ENCODE measurements around the gene HTR3B. TPM values are rescaled to one million over a fixed set of nuclear protein-coding genes. Genes with fewer than 3 reads are reported as not detected.

Gene HTR3B
- total RNA-seq, 3 donors from 2014 or later, result not detected

DNA sequence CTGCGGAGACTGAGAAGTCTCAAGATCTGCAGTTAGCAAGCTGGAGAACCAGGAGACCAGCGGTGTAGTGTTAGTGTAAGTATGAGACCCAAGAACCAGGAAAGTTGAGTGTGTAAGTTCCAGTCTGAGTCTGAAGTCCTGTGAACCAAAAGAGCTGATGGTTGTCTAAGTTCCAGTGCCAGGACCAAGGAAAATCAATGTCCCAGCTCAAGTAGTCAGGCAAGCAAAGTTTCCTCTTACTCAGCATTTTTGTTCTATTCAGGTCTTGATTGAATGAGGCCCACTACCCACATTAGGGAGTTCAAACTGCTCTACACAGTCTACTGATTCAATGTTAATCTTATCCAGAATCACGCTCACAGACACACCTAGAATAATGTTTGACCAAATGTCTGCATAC lies 40.2 kb upstream of the HTR3B start:
- Histone ChIP-seq H3K9me3 (no peaks in the 10 kb centered on the region), H3K36me3 (ENCODE audit: low read depth) (no peaks in the 10 kb centered on the region), H3K4me1 (ENCODE audit: low read depth) (peaks cover 9% of the 10 kb centered on the region), H3K4me3 (no peak overlapping the region)
- TF ChIP-seq, protein P1, sequence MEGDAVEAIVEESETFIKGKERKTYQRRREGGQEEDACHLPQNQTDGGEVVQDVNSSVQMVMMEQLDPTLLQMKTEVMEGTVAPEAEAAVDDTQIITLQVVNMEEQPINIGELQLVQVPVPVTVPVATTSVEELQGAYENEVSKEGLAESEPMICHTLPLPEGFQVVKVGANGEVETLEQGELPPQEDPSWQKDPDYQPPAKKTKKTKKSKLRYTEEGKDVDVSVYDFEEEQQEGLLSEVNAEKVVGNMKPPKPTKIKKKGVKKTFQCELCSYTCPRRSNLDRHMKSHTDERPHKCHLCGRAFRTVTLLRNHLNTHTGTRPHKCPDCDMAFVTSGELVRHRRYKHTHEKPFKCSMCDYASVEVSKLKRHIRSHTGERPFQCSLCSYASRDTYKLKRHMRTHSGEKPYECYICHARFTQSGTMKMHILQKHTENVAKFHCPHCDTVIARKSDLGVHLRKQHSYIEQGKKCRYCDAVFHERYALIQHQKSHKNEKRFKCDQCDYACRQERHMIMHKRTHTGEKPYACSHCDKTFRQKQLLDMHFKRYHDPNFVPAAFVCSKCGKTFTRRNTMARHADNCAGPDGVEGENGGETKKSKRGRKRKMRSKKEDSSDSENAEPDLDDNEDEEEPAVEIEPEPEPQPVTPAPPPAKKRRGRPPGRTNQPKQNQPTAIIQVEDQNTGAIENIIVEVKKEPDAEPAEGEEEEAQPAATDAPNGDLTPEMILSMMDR (IDR thresholded peaks at IDR 0.05), result no peak
- ATAC-seq (no peak), DNase-seq (no peak)
- intact Hi-C loops (cut with DNase I, micrococcal nuclease), result no loop called here

DNA sequence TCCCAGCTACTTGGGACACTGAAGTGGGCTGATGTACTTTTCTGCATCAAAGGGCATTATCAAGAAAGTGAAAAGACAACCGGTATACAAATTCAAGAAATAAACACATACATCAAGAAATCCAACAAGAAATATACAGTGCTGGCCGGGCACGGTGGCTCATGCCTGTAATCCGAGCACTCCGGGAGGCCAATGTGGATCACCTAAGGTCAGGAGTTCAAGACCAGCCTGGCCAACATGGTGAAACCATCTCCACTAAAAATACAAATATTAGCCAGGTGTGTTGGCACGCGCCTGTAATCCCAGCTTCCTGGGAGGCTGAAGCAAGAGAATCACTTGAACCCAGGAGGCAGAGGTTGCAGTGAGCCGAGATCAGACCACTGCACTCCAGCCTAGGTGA lies 38.7 kb upstream of the HTR3B start:
- intact Hi-C loops (cut with DNase I, micrococcal nuclease), result no loop called here
- no peaks in the 10 kb centered on the region for H3K9me3 ChIP-seq

GRCh38 chr11:113867843-113868503 lies 36.6 kb upstream of the HTR3B start:
- peaks cover 11% of the 10 kb centered on the region for H3K4me1 ChIP-seq (ENCODE audit: low read depth)
- TF ChIP-seq, protein P1 (IDR thresholded peaks at IDR 0.05), result no peak
- no peaks in the 10 kb centered on the region for H3K9me3 ChIP-seq
- H3K4me3 ChIP-seq, result no peak overlapping the region
- no peak for DNase-seq
- no peak for ATAC-seq
- no peaks in the 10 kb centered on the region for H3K36me3 ChIP-seq (ENCODE audit: low read depth)
- intact Hi-C loops (cut with DNase I, micrococcal nuclease), result no loop called here

More for the DNA sequence above, 38.7 kb upstream of the HTR3B start:
- ATAC-seq, result no peak
- H3K4me3 ChIP-seq, result no peak overlapping the region
- TF ChIP-seq, protein P1 (IDR thresholded peaks at IDR 0.05), result no peak
- H3K4me1 ChIP-seq (ENCODE audit: low read depth), result peaks cover 4% of the 10 kb centered on the region
- H3K36me3 ChIP-seq (ENCODE audit: low read depth), result no peaks in the 10 kb centered on the region
- DNase-seq, result no peak

GRCh38 chr11:113871336-113871735 lies 33.3 kb upstream of the HTR3B start:
- no peak for ATAC-seq
- Histone ChIP-seq H3K9me3 (no peaks in the 10 kb centered on the region), H3K4me3 (no peak overlapping the region), H3K36me3 (ENCODE audit: low read depth) (no peaks in the 10 kb centered on the region), H3K4me1 (ENCODE audit: low read depth) (peaks cover 9% of the 10 kb centered on the region)
- TF ChIP-seq, protein P1 (IDR thresholded peaks at IDR 0.05), result no peak
- DNase-seq, result no peak
- intact Hi-C loops (cut with DNase I, micrococcal nuclease), result no loop called here

GRCh38 chr11:113873236-113873626 lies 31.4 kb upstream of the HTR3B start:
- no peak overlapping the region for H3K4me3 ChIP-seq
- no peak for ATAC-seq
- TF ChIP-seq, protein P1 (IDR thresholded peaks at IDR 0.05), result no peak
- no peak for DNase-seq
- intact Hi-C loops (cut with DNase I, micrococcal nuclease), result no loop called here
- H3K9me3 ChIP-seq, result no peaks in the 10 kb centered on the region
- peaks cover 9% of the 10 kb centered on the region for H3K4me1 ChIP-seq (ENCODE audit: low read depth)
- H3K36me3 ChIP-seq (ENCODE audit: low read depth), result no peaks in the 10 kb centered on the region

- TF ChIP-seq, protein P1 (IDR thresholded peaks at IDR 0.05), result no peak
- DNase-seq (no peak), ATAC-seq (no peak)
- Histone ChIP-seq H3K4me3 (no peak overlapping the region), H3K36me3 (ENCODE audit: low read depth) (no peaks in the 10 kb centered on the region), H3K9me3 (no peaks in the 10 kb centered on the region), H3K4me1 (ENCODE audit: low read depth) (peaks cover 9% of the 10 kb centered on the region)
- intact Hi-C loops (cut with DNase I, micrococcal nuclease), result no loop called here
These were observed 30.5 kb upstream of the HTR3B start for GRCh38 chr11:113874096-113874495.

All from mucosa of descending colon (tissue), 3 donors.